GM10266 (cell line): ENCODE data around the gene GPRIN1.

Experiments used
- DNase-seq: peaks from one replicate; pipeline ENCODE4 v3.0.0; 2012; ENCODE audit errors: extremely low spot score
- CTCF ChIP-seq: IDR thresholded peaks from 2 replicates; pipeline ENCODE4 v1.5.1; 2012; ENCODE audit warnings: mild to moderate bottlenecking, low read depth; ENCODE audit not compliant: control insufficient read depth, insufficient read depth; ENCODE audit errors: missing control alignments

Gene GPRIN1

GRCh38 chr5:176653401-176654385 lies 43.7 kb upstream of the GPRIN1 start:
- no peak for DNase-seq
- no peak for TF ChIP-seq CTCF

DNA sequence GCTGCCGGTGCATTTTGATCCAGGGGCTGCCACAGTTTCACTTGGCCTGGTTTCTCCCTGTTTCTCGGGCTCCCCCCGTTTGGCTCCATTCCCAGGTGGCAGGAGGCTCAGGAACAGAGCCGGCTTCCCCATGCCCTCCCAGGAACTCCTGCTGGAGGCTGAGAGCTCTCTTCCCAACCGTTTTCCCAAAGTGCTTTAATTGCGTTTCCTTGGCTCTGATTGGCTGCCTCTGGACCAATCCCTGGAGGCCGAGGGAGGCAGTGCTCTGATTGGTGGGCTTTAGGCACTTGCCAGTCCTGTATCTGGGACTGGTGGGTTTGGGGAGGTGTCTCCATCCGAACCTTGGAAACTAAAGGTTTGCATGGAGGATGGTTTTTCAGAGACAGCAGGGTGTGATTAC lies 42.2 kb upstream of the GPRIN1 start:
- no peak for TF ChIP-seq CTCF
- no peak for DNase-seq

DNA sequence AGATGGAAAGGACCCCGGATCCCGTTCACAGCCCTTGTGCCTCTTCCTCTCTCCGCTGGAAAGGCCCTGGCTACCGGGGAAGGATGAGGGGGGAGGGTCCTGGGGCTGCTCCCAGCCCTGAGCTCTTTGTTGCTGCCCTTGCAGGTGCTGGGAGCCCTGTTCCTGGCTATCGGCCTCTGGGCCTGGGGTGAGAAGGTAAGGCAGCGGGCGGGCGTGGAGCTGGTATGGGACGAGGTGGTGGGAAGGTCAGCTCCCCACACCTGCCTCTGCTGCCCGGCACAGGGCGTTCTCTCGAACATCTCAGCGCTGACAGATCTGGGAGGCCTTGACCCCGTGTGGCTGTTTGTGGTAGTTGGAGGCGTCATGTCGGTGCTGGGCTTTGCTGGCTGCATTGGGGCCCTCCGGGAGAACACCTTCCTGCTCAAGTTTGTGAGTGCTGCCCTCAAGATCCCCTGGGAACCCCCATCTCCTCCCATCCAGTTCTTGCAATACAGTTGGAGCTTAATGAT lies 41.6 kb upstream of the GPRIN1 start:
- no peak for DNase-seq
- no peak for TF ChIP-seq CTCF

DNA sequence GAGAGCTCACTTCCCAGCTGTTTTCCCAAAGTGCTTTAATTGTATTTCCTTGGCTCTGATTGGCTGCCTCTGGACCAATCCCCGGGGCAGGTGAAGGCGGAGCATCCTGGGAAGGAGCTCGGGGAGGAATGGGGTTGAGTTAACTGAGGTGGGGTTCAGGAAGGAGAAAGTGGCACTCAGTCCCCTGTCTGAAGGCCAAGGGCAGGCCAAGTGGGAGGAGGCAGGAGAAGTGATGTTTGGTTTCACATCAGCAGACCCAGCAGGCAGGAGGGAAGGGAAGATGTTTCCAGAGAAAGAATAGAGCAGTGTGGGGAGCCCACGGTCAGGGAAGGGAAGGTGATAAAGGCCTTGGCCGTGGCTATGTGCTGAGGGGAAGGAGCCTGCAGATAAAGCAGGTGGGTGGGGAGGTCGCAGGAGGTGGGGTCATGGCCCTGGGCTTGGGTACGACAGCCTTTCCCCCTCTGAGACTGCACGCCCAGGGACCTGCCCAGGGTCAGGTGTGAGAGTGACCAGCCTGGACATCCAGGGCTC lies 40.5 kb upstream of the GPRIN1 start:
- no peak for TF ChIP-seq CTCF
- no peak for DNase-seq

- no peak for DNase-seq
- TF ChIP-seq CTCF: no peak
Measured at GRCh38 chr5:176648474-176649194, 38.7 kb upstream of the GPRIN1 start.

DNA sequence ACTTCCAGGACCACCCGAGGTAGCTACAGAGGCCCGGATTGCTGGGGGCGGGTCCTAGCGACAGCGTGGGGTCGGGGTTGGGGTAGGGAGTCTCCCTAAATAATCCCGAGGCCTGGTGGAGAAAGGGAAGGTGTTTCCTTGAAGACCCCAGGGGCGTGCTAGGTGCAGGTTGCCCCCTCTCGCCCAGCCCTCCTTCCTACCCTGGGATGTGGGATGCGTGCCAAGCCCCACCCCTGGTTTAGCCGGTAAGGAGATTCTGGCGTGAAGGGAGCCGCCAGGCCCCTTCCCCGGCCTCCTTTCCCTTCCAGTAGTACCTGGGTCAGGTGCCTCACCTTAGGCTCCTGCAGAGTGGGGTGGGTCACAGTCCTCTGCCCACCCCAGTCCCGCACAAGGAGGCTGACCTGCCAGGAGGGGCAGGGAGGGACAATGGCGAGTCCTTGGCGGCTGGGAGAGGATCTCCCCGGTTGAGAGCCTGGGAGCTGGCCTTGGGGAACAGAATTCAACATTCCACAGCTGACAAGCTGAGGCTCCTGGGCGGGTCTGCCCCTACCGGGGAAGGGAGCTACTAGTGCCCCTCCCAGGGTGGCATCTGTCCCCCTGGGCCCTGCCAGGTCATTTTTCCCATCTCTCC lies 38.0 kb upstream of the GPRIN1 start:
- TF ChIP-seq CTCF: no peak
- DNase-seq: no peak
